Endothelial cell of umbilical vein (primary cell): ENCODE results near the gene PTGDR.

Experiments
- CTCF ChIP-seq, 2 donors: IDR thresholded peaks; 1 replicate in 1 of 2; 2 replicates in 1 of 2; pipeline ENCODE4 v1.5.1; 2011; ENCODE audit warnings: low read length in 2 of 2, mild to moderate bottlenecking in 2 of 2, moderate library complexity in 2 of 2, control low read depth in 1 of 2, inconsistent platforms in 1 of 2, low read depth in 1 of 2; ENCODE audit not compliant: insufficient read depth in 1 of 2; ENCODE audit errors: extremely low read depth in 1 of 2
- FOS ChIP-seq: IDR thresholded peaks from 2 replicates; pipeline ENCODE4 v1.6.1; 2011; ENCODE audit warnings: mild to moderate bottlenecking, low read length, moderate library complexity, borderline replicate concordance; ENCODE audit not compliant: insufficient read depth
- MAX ChIP-seq: IDR thresholded peaks from 2 replicates; pipeline ENCODE4 v1.6.1; 2011; ENCODE audit not compliant: insufficient read depth, insufficient read length
- POLR2A ChIP-seq: IDR thresholded peaks from 2 replicates; pipeline ENCODE4 v1.6.1; 2012; ENCODE audit warnings: low read depth, mild to moderate bottlenecking, control low read depth, low read length
- POLR2AphosphoS5 ChIP-seq: IDR thresholded peaks from 2 replicates; pipeline ENCODE4 v1.6.1; 2012; ENCODE audit warnings: low read depth, mild to moderate bottlenecking, control low read depth, low read length, moderate library complexity; ENCODE audit not compliant: insufficient read depth

GRCh38 chr14:52286661-52287649, 19.5 kb downstream of the PTGDR start:
- TF ChIP-seq POLR2AphosphoS5, result no peak
- TF ChIP-seq POLR2A, result no peak
- TF ChIP-seq CTCF (IDR thresholded peaks at IDR 0.05; ENCODE audit: extremely low read depth in 1 of 2, insufficient read depth in 1 of 2, low read depth in 1 of 2, low read length in 2 of 2), result no peak
- TF ChIP-seq MAX, result no peak
- no peak for TF ChIP-seq FOS
